Heart right ventricle (tissue), 16 donors: ENCODE data around the gene TCEAL1. TPM values are rescaled to one million over a fixed set of nuclear protein-coding genes. Genes with fewer than 3 reads are reported as not detected.
A peak's percentile ranks its signal among the peaks of the same experiment; 100 is the strongest.

Experiments used
- ATAC-seq, 8 donors: fragments of 200-7000 bp; cut with Tn5 transposase; one replicate each; pipeline ENCODE4 v1.9.1; 2020; ENCODE audit warnings: mild to moderate bottlenecking in 8 of 8, moderate library complexity in 8 of 8, moderate number of reproducible peaks in 1 of 8
- DNase-seq, 2 donors: peaks; one replicate each; pipeline ENCODE4 v3.0.0-alpha.2; 2020
- H3K27ac ChIP-seq, 10 donors: fragments of 200-600 bp; sonication (generic) in 2 of 10; one replicate each; pipeline versions ENCODE4 v1.5.0 to v1.8.0; 2020 to 2022; ENCODE audit warnings: mild to moderate bottlenecking in 3 of 10
- H3K27me3 ChIP-seq, 7 donors: fragments of 200-600 bp; one replicate each; pipeline ENCODE4 v1.8.0; 2021 to 2022; ENCODE audit warnings: mild to moderate bottlenecking in 2 of 7
- H3K36me3 ChIP-seq, 9 donors: fragments of 200-600 bp; sonication (generic) in 1 of 9; one replicate each; pipeline versions ENCODE4 v1.5.0 to v1.8.0; 2020 to 2022; ENCODE audit warnings: mild to moderate bottlenecking in 2 of 9
- H3K4me1 ChIP-seq, 9 donors: fragments of 200-600 bp; sonication (generic) in 1 of 9; one replicate each; pipeline versions ENCODE4 v1.5.0 to v1.8.0; 2020 to 2022; ENCODE audit warnings: mild to moderate bottlenecking in 4 of 9
- H3K4me3 ChIP-seq, 10 donors: fragments of 200-600 bp; sonication (generic) in 2 of 10; one replicate each; pipeline versions ENCODE4 v1.5.0 to v1.8.0; 2020 to 2022; ENCODE audit warnings: mild to moderate bottlenecking in 7 of 10, moderate library complexity in 2 of 10
- H3K9me3 ChIP-seq, 11 donors: fragments of 200-600 bp in 10 of 11; sonication (generic) in 2 of 11; one replicate each; pipeline versions ENCODE4 v1.5.0 to v1.8.0; 2013 to 2022; ENCODE audit warnings: mild to moderate bottlenecking in 2 of 11, control low read depth in 1 of 11, moderate library complexity in 1 of 11
- CTCF ChIP-seq, 9 donors: fragments of 200-600 bp; sonication (generic) in 2 of 9; IDR thresholded peaks; one replicate each; pipeline versions ENCODE4 v1.5.0 to v1.8.0; 2021 to 2022; ENCODE audit warnings: antibody characterized with exemption in 9 of 9, mild to moderate bottlenecking in 5 of 9, moderate library complexity in 1 of 9
- WGBS, 2 donors: extraction: QIAGEN DNeasy Blood & Tissue Kit; methylation state at CpG; one replicate each; pipeline ENCODE4 v1.1.7; 2013; ENCODE audit warnings: inconsistent platforms in 1 of 2; 5-methylcytosine and 5-hydroxymethylcytosine counted together
- intact Hi-C, 10 donors: fragments of 100-400 bp; cut with DNase I; formaldehyde crosslinking; loops; one replicate each; pipeline versions ENCODE4 v1.11.1 to v1.14.2; 2022
- polyA plus RNA-seq, 2 donors: library from polyadenylated mRNA; stranded (reverse); fragments of 200-250 nt; gene quantifications; one replicate each; pipeline ENCODE4 v1.2.3, GENCODE V29; 2013
- total RNA-seq, 10 donors: library from RNA; stranded (reverse); fragmentation: NEBNext Ultra II Directional in 3 of 10; extraction: Animal tissue kit (Norgen Biotek cat#: 25700) in 3 of 10; gene quantifications; one replicate each; pipeline versions ENCODE4 v1.2.1 to v1.2.4, GENCODE V29; 2021 to 2023
- donor health status: Arrhythmogenic right ventricular cardiomyopathy.
- donor health status: ischemic (EF 13 %, LVEDD 7.1; RV severe dilation, severe dysfunction).
- donor health status: healthy with polysubstance abuse.
- donor health status: DM: no; HTN: yes; CAD: no.
- donor health status: DM: no; HTN: no; CAD: no.
- donor health status: ischemic (EF 25% LVEDD 6.9; RV normal size, moderate dysfunction).
- donor health status: ischemic (EF 25% LVEDD 5.7; RV mildly dilated, moderate dysfunction).
- donor health status: healthy.
- donor health status: DM: yes; HTN: yes; CAD: no.
- donor health status: Ischemic cardiomyopathy.
- donor health status: ischemic (EF 35%, LVEDD 5.7; RV mildly dilated, moderate dysfunction).
- donor health status: nonischemic (EF 11% LVEDD 7.7; RV severe dilation, severe dysfunction).
- donor health status: DM: yes; HTN: yes; CAD: no.
- donor health status: PGD.
- donor health status: ischemic (EF 29% LVEDD 5.4; RV normal size, mild dysfunction).
- donor health status: nonischemic (EF 23%, LVEDD 6.1; RV moderate dilation, normal function).

TCEAL1 gene
- total and polyA plus RNA-seq, 12 donors: 16.6 to 33.0 (median 21.6) TPM

DNA sequence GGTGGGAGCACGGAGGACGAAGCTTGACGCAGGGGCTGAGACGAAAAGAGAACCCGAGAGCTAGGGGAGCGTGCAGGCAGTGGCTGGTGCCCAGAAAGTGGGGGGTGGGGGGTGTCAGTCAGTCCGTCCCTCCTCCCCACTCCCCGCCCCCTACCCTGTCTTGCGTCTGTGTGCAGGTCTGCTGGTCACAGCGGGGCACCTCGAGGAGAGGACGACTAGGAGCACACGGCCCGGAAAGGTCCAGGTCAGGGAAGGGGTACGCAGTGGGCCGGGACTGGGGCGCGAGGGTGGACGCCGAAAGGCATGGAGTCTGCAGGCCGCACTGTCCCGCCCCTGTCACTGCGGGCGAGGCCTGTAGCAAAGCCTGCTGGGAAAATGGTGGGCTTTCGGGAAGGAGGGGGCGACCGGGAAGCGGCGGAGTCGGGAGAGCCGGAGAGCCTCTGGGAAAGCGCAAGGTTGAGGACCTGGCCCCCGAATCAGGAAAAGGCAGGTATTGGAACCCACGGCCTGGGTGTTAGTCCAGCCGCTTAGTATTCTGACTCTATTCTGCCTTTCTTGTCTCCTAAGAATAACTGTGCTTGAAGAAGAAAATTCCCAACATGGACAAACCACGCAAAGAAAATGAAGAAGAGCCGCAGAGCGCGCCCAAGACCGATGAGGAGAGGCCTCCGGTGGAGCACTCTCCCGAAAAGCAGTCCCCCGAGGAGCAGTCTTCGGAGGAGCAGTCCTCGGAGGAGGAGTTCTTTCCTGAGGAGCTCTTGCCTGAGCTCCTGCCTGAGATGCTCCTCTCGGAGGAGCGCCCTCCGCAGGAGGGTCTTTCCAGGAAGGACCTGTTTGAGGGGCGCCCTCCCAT, 769 bp downstream of the TCEAL1 start:
- Histone ChIP-seq H3K4me3 (peak overlapping the region; percentile 61 to 79 (median 72)), H3K36me3 (no peaks in the 10 kb centered on the region), H3K27ac (peak overlapping the region; percentile 69 to 95 (median 92)), H3K9me3 (no peaks in the 10 kb centered on the region), H3K4me1 (peaks cover 0 to 23% (median 7%) of the 10 kb centered on the region in 9 donors), H3K27me3 (peaks cover 0 to 25% (median 0%) of the 10 kb centered on the region in 7 donors)
- WGBS, 2 donors: 0 to 1% methylated on average over 43 to 49 of the region's 49 CpGs
- TF ChIP-seq CTCF (IDR thresholded peaks at IDR 0.05): peak in 8 of 9 donors; percentile 11 to 70 (median 48)
- ATAC-seq (peak; percentile 90 to 97 (median 96)), DNase-seq (peak; percentile 65 to 67)
- intact Hi-C loops: loop anchor here in 4 of 10 donors (5.0 to 10.0 kb wide), 5 partner anchors 48 to 97 kb away; partner anchors contain the start of gene MORF4L2 (in 3 of the 4)

- intact Hi-C loops: loop anchor here in 2 of 10 donors (5.0 to 10.0 kb wide), 2 partner anchors 47 to 55 kb away; partner anchors contain the start of gene MORF4L2 (in 1 of the 2)
Observed at GRCh38 chrX:103630171-103630511, 1.4 kb downstream of the TCEAL1 start.

DNA sequence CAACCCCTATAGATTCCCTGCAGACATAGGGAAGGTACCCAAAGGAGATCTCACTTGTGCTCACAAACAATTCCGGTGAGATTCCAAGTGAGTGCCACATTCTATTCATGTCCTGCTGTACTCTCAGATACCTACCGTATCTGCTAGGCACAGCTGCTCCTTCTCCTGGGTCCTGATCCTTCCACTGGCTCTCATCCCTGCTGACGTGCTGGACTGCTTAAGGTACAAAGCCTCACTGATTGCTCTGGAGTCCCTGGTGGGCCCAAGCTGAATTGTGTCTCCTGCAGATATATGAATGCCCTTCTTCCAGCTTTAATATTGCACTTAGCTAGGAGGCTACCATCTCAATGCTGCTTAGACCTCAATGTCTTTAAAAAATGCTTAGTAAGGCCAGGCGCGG, 2.4 kb downstream of the TCEAL1 start:
- no peak for TF ChIP-seq CTCF (IDR thresholded peaks at IDR 0.05)
- H3K27ac ChIP-seq: no peak overlapping the region
- DNase-seq: no peak
- H3K27me3 ChIP-seq: peaks cover 0 to 31% (median 0%) of the 10 kb centered on the region in 7 donors
- intact Hi-C loops: loop anchor here in 2 of 10 donors (5.0 to 10.0 kb wide), 2 partner anchors 46 to 54 kb away; partner anchors contain the start of gene MORF4L2 (in 1 of the 2)
- peaks cover 0 to 20% (median 7%) of the 10 kb centered on the region in 9 donors for H3K4me1 ChIP-seq
- no peak for ATAC-seq
- 92 to 94% methylated on average over 5 of the region's 5 CpGs for WGBS, 2 donors
- H3K9me3 ChIP-seq: no peaks in the 10 kb centered on the region
- no peak overlapping the region for H3K4me3 ChIP-seq
- H3K36me3 ChIP-seq: no peaks in the 10 kb centered on the region

More at GRCh38 chrX:103630171-103630511, 1.4 kb downstream of the TCEAL1 start:
- TF ChIP-seq CTCF (IDR thresholded peaks at IDR 0.05): no peak
- WGBS, 2 donors: 7 to 8% methylated on average over 6 of the region's 6 CpGs
- peaks cover 0 to 28% (median 0%) of the 10 kb centered on the region in 7 donors for H3K27me3 ChIP-seq
- DNase-seq (no peak), ATAC-seq (no peak)
- H3K4me3 ChIP-seq: peak overlapping the region; percentile 61 to 79 (median 72)
- H3K27ac ChIP-seq: peak overlapping the region in 9 of 10 donors; percentile 87 to 95 (median 93)
- no peaks in the 10 kb centered on the region for H3K9me3 ChIP-seq
- peaks cover 0 to 23% (median 7%) of the 10 kb centered on the region in 9 donors for H3K4me1 ChIP-seq
- H3K36me3 ChIP-seq: no peaks in the 10 kb centered on the region

DNA sequence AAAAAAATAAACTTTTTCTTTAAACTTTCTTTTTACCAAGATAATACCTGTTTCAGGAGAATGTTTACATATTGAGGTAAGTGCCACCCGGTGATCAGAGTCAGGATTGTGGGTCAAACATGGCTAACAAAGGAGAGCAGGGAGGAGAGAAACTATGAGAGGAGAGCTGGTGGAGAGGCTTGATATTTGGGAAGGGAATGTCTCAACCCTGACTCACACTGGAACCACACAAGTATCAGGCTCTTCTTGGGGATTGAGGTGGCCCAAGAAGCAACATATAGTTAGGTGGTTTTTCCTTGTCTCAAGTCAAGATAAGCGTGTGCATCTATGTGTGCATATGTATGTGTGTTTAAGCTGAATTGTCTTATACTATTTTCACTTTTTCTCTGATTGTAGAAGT, 6.7 kb downstream of the TCEAL1 start:
- no peak for ATAC-seq
- intact Hi-C loops: loop anchor here in 1 of 10 donors (10.0 kb wide), 1 partner anchor 49 kb away; the partner anchor contains the start of gene MORF4L2
- H3K4me3 ChIP-seq: no peak overlapping the region

More for the DNA sequence above, 6.7 kb downstream of the TCEAL1 start:
- no peak for TF ChIP-seq CTCF (IDR thresholded peaks at IDR 0.05)
- DNase-seq: no peak
- Histone ChIP-seq H3K4me1 (peaks cover 0 to 6% (median 1%) of the 10 kb centered on the region in 9 donors), H3K27ac (no peak overlapping the region), H3K9me3 (no peaks in the 10 kb centered on the region), H3K36me3 (no peaks in the 10 kb centered on the region), H3K27me3 (peaks cover 0 to 24% (median 0%) of the 10 kb centered on the region in 7 donors)
- 83 to 84% methylated on average over 2 of the region's 2 CpGs for whole genome bisulfite sequencing, 2 donors
